Fibroblast of peridontal ligament (primary cell): ENCODE results near the gene KIF3B.
"Not testable (repeated sequence)": the region's sequence is repeated elsewhere in the genome, so short reads cannot be mapped to it uniquely, and the experiment has no call there.

Experiments
- DNase-seq: peaks from one replicate; pipeline ENCODE4 v3.0.0-alpha.2; 2010; ENCODE audit errors: extremely low read depth

KIF3B gene

DNA sequence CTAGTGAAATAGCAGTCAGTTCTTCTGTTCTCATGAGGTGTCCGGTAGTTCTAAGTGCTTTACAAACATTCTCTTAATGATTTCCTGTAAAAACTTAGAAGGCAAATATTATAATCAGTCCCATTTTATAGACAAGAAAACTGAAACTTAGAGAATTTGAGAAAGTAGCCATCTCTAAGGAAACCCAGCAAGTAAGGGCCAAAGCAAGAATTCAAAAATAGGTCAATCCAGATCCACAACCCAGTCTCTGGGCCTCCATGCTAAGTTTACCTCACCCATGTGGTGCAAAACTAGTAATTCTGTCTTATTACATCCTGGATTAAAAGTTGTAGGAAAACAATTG is 53.1 kb downstream of the KIF3B start:
- DNase-seq, result no peak

DNA sequence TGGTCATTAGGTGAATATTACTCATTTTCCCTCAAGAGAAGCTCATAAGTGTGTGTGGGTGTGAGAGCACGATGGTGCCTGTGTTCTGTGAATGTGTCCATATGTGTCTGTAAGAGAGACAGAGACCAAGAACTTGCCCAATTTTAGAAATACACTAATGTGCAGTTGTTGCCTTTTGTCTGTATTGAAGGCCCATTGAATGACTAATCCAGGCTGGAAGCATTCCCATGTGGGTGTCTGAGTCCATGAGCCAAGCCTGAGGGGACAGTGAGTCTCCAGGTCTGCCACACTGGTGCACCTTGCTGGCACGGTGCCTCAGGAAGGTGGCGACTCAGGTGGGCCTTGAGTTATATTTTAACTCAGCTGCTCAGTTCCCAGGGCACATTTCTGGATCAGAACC is 55.2 kb downstream of the KIF3B start:
- DNase-seq, result peak; percentile 14

DNA sequence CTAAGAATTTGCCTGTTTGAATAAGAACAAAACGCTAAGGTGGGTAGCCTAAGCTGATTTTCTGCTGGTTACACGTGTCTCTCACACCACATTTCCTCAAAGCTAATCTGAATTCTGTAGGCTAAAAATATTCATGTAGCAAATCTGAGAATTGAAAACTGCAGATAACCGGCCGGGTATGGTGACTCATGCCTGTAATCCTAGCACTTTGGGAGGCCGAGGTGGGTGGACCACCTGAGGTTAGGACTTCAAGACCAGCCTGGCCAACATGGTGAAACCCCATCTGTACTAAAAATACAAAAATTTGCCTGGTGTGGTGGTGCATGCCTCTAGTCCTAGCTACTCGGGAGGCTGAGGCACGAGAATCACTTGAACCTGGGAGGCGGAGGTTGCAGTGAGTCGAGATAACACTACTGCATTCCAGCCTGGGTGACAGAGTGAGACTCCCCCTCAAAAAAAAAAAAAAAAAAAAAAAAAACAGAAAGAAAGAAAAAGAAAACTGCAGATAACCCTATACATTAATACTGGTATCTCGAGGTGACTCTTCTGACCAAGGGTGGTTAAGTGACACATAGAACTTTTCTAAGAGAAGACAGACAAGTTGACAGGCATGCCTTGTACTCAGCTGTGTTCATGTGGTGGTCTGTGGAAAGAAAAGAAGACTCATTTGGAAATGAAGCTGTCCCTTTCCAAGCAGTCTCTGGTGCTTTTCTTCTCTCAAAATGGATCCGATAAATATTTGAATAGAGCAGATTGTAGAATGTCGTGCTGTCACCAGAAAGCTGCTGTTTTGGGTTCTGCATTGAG is 55.9 kb downstream of the KIF3B start:
- DNase-seq, result no peak

DNA sequence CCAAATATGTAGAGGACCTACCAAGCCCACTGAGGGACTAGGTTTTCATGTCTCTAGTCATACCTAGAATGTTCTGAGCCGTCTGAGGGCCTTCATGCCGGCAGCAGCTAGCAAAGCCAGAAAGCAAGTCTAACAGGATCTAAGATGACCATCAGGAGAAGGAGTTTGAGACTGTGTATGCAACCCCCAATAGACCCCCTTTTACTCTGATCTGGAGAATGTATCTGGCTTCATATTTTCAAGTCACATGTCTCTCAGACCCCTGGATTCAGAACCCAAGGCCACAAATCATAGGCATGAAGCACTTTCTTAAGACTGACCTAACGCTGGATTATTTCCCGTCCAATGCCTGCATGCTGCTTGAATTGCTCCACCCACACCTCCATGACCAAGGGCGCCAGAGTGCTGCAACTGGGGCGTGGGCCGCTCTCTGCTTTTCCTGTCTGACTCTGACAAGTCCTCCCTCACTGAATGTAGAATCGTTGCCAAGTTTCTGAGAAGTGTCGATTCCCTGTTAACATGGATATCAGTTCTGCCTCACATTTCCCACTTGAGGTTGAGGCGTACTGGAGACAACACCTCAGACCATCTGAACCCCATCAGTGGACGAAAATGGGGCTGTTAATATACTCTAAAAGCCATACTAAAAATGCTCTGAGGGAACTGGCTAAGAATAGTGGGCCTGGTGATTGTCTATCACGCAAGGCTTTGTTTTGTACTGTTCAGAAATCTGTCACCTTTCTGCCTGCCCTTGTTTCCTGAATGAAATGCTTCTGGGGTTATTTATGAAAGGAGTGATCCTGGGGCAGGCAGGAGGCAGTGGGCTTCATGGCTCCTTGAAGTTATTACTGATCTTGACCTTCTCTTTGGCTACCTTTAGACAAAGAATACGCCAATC is 56.8 kb downstream of the KIF3B start:
- DNase-seq, result no peak

DNA sequence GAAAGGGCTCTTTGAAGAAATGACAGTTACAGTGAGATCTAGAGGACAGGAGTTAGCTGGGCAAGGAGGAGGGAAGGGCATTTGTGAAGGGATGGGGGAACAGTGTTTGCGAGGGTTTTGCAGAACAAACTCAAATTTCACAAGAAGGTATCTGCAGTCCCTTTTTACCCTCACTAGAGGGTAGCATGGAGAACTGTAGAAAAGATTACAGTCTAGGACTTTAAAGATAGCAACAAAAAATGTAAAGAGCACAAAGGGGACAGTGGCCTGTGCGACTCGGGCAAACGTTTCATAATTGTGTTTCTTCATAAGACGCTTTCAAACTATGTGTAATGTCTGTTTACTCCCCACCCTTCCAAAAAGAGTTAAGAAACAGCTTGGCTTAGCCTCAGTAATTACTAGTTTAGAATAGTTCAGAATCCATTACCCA is 59.5 kb downstream of the KIF3B start:
- DNase-seq, result peak; percentile 72

DNA sequence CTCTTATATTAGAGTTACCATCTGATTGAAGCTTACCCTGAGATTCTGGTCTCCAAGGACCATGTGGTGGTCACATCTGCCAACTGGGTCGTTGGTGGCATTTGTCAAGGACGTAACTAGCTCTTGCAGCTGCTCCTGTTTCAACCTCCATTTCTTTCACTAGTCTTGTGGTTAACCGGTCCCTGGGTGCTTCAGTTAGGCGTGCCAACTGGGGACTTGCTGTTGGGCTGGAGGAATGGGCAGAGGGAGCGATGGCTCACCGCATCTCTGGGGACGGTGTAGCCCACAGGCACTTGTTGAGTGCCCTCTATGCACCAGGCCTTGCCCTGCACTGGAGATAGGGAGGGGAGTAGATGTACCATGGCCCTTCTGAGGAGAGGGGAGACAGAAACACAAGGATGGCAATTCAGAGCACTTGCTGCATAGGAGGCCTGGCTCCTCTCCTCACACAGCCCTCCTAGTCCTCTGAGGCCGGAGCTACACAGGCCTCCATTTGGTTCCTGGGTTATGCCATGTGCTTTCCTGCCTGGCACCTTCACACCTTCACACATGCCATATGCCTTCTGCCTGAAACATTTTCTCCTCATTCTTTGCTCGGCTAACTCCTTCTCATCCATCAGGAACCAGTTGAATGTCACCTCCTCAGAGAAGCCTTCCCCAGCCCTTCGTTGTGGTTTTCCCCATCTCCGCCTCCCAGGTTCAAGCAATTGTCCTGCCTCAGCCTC is 60.6 kb downstream of the KIF3B start:
- no peak for DNase-seq

DNA sequence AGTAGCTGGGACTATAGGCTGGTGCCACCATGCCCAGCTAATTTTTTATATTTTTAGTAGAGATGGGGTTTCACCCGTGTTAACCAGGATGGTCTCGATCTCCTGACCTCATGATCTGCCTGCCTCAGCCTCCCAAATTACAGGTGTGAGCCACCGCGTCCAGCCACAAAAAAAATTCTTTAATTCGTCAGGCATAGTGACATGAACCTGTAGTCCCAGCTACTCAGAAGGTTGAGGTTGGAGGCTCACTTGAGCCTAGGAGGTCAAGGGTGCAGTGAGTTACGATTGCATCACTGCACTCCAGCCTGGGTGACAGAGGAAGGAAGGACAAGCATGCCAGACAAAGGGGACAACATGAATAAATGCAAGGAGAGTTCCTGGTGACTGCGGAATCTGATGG is 61.2 kb downstream of the KIF3B start:
- DNase-seq, result no peak

DNA sequence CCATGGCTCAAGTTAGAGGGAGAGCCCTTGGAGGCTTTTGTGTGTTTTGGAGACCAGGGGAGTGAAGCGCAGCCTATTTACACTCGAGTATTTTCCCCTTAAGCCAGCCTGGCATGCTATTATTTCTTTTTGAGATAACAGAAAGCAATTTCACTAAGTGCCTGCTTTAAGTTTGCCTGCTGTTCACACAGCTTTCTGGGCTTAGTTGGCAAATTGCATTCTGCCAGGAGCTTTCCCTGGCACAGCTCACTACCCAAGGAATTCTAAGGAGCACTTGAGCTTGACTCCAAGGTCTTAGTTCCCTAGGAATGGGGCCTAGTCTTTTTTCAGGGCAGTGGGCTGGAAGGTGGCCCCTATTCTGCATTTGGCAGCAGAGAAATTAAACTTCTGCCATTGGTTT is 61.7 kb downstream of the KIF3B start:
- no peak for DNase-seq

DNA sequence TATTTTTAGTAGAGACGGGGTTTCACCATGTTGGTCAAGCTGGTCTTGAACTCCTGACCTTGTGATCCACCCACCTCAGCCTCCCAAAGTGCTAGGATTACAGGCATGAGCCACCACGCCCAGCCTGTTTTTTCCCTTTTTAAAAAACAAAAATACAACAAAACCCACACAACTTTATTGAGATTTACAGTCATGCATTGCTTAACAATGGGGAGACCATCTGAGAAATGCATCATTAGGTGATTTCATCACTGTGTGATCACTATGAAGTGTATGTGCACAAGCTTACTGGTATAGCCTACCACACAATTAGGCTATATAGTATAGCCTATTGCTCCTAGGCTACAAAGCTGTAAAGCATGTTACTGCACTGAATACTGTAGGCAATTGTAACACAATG is 63.6 kb downstream of the KIF3B start:
- not testable (repeated sequence) for DNase-seq

DNA sequence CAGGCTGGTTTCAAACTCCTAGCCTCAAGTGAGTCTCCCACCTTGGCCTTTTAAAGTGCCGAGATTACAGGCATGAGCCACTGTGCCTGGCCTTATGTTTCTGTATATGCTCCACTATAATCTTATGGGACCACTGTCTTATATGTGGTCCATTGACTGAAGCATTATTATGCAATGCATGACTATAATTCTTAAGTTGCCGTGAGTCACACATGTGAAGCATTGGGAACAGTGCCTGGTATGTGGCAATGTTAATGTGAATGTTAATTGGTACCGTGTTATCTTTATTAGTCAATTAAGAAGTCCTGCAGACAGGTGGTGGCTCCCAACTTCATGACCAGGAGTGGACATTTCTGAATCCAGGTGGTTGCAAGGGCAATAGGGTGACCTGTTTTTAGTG is 66.0 kb downstream of the KIF3B start:
- DNase-seq, result peak; percentile 83

DNA sequence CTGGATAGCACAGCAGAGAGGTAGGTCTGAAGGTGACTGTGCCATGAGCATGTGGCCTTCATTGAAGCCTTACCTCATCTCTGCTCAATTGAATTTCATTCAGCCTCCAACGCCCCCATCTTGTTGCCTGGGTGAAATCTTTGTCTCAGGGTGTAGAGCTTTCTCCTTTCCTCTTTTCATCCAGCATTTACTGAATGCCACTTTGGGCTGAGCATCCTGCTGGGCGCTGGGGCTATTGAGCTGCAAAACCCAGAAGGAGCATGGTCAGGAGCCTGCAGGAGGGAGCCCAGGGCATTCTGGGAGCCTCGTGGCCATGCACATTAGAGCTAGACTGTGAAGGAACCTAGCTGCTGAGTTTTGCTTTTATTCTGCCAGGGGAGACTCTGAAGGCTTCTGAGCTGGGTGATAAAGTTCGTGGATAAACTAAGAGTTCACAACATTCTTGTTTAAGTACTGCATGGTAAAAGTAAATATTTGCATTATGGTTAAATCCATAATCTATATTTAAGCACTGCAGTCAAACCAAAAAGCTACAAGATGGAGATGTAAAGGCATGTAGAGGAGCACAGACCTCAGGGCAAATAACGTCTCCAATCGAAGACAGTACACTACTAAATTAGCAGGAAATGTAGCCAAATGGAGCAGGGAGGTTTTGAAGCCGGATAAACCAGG is 67.5 kb downstream of the KIF3B start:
- no peak for DNase-seq

DNA sequence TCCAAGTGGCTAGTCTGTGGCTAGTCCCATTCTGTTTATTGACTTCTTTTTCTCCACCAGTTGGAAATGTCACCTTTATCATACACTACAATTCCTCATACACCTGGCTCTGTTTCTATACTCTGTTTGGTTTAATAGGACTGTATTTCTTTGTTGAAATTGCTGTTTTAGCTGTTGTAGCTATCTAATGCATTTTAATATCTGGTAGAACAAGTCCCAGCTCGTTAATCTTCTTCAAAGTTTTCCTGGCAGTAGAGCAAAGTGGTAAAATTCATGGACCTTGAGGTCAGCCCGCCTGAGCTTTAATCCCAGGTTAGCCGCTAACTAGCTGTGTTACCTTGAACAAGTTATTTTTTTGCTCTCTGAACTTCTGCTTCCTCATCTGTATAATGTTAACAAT is 70.8 kb downstream of the KIF3B start:
- no peak for DNase-seq

DNA sequence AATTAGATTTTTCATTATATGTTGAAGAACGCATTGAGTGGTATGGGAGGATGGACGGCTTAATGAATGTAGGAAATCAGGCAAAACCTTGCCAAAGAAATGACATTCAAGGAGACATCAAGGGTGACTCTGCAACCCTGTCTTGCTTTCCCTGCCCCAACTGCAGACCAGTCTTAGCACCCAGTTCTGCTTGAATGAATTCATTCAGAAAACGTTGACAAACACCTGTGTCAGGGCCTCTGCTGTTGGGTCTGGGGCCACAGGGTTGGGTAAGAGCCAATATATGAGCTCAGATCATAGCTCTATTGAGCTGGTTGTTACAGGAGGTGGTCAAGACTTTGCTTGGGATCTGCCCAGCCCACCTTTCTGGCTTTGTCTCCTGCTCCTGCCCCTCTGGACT is 73.0 kb downstream of the KIF3B start:
- no peak for DNase-seq

DNA sequence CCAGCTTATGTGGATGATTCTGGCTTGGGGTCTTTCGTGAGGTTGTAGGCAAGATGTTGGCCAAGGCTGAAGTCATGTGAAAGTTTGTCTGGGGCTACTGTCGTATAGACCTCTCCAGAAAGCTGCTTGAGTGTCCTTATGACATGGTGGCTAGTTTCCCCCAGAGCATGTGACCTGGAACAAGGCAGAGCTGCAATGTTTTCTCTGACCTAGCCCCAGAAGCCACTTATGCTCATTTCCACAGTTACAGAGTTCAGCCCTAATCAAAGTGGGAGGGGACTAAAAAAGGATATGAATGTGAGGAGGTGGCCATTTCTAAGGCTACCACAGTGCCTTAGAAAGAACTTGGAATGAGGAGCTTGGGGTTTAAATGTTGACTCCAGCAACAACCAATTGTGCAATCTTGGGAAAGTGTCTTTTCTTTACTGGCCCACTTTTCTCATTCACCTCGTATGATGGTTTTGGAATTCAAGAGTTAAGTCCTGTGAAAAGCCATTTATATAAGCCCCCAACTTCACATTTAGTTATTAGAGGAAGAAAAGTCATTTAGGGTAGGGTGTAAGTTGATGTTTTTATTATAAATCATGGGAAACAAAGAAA is 74.8 kb downstream of the KIF3B start:
- DNase-seq, result no peak

DNA sequence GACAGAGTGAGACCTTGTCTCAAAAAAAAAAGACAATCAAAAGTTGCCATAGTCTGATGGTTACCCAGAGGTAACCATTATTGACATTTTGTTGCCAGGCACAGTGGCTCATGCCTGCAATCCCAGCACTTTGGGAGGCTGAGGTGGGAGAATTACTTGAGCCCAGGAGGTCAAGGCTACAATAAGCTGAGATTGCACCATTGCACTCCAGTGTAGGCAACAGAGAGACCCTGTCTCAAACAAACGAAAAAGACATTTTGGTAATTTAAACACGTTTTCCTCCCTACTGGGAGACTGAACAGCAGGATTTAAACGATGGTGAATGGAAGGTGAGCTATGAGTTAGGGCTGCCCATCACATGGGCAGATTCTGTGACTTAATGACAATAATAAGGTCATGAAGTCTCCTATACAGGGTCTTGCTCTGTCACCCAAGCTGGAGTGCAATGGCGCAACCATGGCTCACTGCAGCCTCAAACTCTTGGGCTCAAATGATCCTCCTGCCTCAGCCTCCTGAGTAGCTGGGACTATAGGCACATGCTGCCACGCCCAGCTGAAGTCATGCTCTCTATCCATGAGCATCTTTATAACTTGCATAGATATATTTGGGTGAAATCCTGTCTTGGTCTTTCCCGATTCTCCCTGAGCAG is 76.5 kb downstream of the KIF3B start:
- DNase-seq, result no peak

DNA sequence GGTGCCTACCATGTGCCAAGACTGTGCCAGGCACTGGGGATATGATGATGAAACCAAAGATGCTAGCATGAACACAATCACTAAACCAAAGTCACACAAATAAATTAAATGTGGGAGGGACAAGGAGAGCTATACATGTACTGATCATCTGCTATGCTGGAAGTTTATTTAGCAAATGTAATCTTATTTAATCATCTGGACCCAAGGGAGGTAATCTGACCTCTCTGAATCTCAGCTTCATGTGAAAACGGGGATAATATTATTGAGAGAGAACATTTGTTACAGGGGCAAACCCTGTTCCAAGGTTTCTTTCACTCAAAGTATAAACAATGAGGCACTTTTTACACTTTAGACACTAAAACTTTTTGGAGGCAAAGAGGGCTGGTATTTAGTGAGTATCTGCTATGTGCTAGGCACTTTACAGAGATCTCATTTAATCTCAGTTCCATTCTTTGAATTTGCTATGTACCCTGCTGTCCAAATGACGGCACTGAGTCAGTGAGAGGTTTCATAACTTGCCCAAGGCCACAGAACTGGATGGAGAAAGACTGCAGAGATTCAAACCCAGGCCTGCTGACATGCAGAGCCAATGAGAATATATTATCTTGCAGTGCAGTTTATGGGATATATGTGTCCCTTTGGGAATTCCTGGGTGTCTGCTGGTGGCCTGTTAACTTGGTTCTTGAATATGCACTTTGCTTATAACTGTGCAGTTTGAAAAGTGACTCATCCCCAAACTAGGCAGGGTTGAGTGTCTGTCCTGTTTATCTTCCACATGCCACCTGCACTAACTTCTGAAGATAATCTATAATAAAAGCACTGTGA is 77.4 kb downstream of the KIF3B start:
- DNase-seq, result peak; percentile 76

DNA sequence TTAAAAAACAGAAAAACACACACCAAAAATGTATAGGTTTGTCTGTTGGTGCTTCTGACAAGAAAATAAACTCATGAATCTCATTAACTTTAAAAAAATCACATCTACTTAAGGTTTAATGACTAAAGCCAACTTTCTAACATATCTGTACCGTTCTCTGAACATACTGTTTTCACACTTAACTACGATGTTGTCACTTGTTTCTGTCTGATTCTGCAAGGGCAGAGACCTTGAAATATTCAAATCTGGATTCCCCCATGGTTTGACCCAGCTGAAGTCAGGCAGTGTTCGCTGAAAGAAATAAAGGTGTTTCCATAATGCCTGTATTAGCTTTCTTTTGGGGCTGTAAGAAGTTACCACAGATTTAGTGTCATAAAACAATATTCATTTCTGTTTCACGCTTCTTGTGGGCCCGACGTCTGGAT is 78.0 kb downstream of the KIF3B start:
- DNase-seq, result no peak

DNA sequence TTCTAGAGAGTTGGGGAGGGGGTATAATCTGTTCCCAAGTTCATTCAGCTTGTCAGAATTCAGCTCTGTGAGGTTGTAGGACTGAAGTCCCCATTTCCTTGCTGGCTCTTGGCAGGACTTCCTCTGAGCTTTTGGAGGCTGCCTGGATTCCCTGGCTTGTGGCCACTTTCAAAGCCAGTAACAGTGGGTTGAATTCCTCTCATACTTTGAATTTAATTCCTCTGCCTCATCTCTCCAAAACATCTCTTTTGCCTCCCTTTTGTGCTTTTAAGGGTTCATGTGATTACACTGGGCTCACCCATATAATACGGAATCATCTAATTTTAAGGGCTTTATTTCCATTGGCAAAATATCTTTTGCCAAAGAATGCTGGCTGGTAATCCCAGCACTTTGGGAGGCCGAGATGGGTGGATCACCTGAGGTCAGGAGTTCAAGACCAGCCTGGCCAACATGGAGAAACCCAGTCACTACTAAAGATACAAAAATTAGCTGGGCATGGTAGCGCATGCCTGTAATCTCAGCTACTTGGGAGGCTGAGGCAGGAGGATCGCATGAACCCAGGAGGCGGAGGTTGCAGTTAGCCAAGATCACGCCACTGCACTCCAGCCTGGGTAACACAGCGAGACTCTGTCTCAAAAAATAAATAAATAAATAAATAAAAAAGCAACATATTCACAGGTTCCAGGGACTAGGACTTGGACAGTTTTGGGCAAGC is 78.6 kb downstream of the KIF3B start:
- peak; percentile 86 for DNase-seq

DNA sequence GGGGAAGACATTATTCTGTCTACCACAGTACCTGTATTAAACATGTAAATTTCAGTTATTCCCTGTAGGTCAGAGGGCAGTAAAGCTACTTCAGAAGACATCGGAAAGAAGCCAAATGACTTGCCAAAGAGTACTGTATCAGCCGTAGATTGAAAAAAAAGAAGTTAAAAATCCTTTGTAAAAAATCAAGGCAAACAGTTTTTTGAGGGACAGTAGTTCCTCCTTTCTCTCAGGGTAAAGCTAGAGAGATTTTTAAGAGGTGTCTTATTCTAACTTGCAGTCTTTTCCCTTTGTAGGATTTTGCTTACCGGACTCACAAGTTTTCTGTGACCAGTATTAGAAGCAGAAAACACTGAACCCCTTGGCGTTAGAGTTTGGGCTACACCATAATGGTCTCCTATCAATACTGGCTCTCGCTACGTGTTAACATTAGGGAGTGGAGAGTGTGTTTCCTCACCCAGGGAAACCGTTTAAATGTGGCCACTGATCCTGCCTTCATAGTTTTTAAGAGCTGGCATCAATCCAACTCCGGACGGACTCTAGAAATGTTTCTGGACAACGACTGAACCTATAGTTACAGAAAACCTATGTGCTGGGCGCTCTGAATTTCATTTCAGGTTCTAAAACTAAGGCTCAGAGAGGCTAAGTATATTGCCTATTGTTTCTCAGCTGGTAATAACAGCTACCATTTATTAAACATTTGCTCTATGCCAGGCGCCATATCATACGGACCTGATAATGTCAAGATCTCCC is 79.3 kb downstream of the KIF3B start:
- peak; percentile 13 for DNase-seq
